Central memory CD4-positive, alpha-beta T cell (primary cell): Measurements from ENCODE around the gene CYP4F8.
"Not testable (repeated sequence)": the region's sequence is repeated elsewhere in the genome, so short reads cannot be mapped to it uniquely, and the experiment has no call there.

ENCODE experiments used
- DNase-seq: peaks from one replicate; pipeline ENCODE4 v3.0.0; 2022
- total RNA-seq, 3 experiments: gene quantifications; one replicate each; lab custom pipeline; 2026; lab: John Stamatoyannopoulos, UW

Gene CYP4F8
- total RNA-seq = 0 reads per million in 3 experiments

DNA sequence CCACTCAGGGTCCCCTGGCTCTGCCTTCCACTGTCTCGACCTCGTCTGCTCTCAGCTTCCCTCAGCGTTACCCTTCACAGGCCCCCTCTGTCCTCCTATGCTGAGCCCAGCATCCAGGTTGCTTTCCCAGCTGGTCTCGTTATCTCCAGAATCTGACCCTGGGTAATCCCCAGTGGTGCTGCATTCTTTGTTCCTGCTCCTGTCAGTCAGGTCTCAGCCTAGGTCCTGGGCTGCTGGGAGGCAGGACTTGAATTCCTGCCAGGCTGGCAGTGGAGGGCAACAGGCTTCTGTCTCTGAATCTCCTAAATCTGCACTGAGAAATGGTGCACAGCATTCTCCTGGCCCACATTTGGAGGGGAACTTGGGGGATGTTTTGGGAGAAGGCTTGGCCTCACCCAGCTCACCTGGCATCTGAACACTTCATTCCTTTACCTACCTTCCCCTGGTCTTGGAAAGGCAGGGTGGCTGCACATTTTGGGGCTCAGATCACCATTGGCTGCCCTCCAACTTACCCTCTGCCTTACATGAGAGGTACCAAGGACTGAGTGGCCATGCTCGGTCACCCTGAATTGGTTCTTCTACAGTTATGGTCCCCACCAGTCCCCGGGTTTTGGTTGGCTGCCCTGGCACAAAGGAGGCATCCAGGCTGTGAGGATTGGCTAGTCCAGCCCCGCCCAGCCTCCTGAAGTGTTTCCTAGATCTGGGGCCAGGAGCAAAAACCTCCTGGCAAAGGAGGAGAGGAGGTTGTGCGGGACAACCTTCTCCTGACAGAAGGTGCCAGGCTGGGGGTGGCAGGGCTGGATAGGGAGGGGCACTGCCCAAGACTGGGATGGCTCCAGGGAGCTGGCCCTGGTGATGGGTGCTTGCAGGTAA is at the start of gene CYP4F8:
Gene CYP4F8, plus strand, starts transcription at position 712 of the 873 bp plus-strand sequence. CDS start 399 bp downstream, outside the sequence.
- no peak for DNase-seq

DNA sequence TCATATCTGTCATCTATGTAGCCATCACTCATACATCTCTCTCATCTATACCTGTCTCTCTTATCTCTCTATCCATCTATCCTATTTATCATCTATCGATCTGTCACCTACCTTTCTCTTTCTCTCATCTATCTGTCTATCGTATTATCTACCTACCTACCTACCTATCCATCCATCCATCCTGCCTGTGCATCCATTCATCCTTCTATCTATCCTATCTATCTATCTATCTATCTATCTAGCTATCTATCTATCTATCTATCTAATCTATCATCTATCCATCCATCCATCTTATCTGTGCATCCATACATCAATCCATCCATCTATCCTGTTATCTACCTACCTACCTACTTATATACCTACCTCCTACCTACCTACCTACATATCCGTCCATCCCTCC is 44.6 kb upstream of the CYP4F8 start:
- no peak for DNase-seq

- DNase-seq = no peak
Observed at GRCh38 chr19:15575406-15575805, 39.6 kb upstream of the CYP4F8 start.

- no peak for DNase-seq
Observed at GRCh38 chr19:15576526-15577156, 38.4 kb upstream of the CYP4F8 start.

GRCh38 chr19:15577184-15577771 is 37.7 kb upstream of the CYP4F8 start:
- no peak for DNase-seq

DNA sequence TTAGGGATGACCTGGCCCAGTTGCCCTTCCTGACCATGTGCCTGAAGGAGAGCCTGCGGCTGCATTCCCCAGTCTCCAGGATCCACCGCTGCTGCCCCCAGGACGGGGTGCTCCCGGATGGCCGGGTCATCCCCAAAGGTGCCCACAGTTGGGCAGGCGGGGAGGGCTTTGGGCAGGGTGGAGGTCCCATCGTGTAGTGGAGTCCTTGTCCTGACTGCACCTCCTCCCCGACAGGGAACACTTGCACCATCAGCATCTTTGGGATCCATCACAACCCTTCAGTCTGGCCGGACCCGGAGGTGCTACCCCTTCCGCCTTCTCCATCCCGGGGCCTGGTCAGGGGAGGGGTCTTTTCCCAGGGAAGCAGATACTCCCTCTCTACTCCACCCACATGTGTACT is 31.7 kb upstream of the CYP4F8 start:
- DNase-seq = no peak

GRCh38 chr19:15584095-15584494 is 30.9 kb upstream of the CYP4F8 start:
- no peak for DNase-seq

DNA sequence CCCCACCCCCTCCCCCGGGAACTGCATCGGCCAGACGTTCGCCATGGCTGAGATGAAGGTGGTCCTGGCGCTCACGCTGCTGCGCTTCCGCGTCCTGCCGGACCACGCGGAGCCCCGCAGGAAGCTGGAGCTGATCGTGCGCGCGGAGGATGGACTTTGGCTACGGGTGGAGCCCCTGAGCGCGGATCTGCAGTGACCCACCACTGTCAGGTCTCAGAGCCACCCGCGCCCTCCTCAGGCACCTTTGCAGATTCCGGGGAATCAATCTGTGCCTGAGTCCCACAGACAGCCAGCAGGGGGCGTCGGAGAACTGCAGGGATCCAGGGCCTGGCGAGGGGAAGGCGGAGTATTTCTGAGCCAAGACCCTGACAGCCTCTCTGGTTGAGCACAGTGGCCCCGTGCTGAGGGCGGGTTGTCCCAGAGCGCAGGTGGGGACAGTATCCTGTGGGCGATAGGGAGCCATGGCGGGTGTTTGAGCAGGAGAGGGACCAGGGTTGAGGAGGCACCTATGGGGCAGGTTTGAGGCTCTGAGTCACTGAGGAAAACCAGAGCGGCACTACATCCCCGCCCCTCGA is 30.4 kb upstream of the CYP4F8 start:
- peak; percentile 61 for DNase-seq

- DNase-seq = no peak
Observed at GRCh38 chr19:15587663-15588062, 27.4 kb upstream of the CYP4F8 start.

- DNase-seq = no peak
Observed at GRCh38 chr19:15588265-15588664, 26.8 kb upstream of the CYP4F8 start.

- no peak for DNase-seq
Observed at GRCh38 chr19:15589760-15590451, 25.1 kb upstream of the CYP4F8 start.

GRCh38 chr19:15591796-15592195 is 23.2 kb upstream of the CYP4F8 start:
- no peak for DNase-seq

DNA sequence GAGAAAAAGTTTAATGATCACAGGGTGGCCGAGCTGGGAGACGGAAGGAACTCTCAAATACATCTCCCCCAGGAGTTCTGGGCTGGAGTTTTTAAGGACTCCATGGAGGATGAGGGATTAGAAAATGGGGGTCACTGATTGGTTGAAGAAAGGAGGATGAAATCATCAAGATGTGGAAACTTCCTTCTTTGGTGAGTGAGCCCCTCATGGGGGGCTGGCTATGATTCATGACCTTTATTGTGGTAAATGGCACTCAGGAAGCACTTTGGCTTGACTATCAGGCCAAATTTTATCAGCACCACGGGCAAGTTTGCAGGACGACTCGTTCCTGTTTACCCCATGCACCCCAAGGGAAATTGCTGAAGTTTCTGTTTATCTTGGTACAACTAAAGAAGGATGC is 22.5 kb upstream of the CYP4F8 start:
- not testable (repeated sequence) for DNase-seq

DNA sequence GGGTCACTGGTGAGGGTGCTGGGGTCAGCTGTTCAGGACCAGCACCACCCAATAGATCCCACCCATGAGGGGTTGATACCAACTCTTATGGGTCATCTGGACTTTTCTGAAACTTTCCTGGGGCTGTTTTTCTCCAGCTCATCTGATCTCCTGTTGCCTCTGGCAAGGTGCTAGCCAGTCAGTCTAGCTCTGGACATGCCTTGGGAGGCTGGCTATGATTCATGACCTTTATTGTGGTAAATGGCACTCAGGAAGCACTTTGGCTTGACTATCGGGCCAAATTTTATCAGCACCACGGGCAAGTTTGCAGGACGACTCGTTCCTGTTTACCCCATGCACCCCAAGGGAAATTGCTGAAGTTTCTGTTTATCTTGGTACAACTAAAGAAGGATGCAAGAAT is 21.3 kb upstream of the CYP4F8 start:
- not testable (repeated sequence) for DNase-seq

DNA sequence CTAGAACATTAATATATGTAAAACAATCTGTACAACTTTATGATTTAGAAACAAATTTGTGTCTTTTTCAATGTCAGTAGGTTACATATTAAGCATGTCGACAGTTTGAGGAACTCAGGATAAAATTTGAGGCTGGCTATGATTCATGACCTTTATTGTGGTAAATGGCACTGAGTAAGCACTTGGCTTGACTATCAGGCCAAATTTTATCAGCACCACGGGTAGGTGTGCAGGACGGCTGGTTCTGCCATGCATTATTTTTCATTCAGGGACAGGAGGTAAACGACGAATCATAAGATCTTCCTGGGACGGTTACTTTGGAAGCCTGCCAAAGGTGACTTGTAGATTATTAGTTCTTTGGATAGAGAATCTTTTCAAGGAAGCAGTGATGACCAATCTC is 19.9 kb upstream of the CYP4F8 start:
- DNase-seq = no peak

DNA sequence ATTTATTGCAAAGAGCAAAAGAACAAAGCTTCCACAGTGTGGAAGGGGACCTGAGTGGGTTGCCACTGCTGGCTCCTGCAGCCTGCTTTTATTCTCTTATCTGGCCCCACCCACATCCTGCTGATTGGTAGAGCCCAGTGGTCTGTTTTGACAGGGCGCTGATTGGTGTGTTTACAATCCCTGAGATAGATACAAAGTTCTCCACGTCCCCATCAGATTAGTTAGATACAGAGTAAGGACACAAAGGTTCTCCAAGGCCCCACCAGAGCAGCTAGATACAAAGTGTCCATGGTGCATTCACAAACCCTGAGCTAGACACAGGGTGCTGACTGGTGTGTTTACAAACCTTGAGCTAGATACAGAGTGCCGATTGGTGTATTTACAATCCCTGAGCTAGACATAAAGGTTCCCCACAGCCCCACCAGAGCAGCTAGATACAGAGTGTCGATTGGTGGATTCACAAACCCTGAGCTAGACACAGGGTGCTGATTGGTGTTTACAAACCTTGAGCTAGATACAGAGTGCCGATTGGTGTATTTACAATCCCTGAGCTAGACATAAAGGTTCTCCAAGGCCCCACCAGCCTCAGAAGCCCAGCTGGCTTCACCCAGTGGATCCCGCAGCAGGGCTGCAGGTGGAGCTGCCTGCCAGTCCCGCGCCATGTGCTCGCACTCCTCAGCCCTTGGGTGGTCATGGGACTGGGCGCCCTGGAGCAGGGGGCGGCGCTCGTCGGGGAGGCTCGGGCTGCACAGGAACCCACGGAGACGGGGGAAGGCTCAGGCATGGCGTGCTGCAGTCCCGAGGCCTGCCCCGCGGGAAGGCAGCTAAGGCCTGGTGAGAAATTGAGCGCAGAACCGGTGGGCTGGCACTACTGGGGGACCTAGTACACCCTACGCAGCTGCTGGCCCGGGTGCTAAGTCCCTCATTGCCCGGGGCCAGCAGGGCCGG is 6.8 kb upstream of the CYP4F8 start:
- not testable (repeated sequence) for DNase-seq

- DNase-seq = no peak
Observed at GRCh38 chr19:15609261-15609660, 5.8 kb upstream of the CYP4F8 start.

DNA sequence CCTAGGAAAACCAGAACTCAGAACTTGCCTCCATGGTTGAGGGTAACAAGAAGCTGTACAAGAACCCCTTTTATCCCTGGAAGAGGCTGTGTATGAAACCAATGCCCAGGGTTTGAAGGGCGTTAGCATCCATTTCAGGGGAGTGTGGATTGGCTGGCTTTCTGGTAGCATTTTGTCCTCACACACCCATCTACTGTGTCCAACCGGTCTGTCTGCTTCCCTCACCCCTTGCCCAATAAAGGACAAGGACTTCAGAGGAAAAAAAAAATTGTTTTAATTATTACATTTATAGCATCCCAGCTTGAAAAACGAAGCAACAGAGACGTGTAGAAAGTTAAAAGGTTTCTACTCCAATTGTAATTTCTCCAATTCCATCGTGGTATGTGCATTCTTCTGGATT is 2.7 kb upstream of the CYP4F8 start:
- DNase-seq = no peak

DNA sequence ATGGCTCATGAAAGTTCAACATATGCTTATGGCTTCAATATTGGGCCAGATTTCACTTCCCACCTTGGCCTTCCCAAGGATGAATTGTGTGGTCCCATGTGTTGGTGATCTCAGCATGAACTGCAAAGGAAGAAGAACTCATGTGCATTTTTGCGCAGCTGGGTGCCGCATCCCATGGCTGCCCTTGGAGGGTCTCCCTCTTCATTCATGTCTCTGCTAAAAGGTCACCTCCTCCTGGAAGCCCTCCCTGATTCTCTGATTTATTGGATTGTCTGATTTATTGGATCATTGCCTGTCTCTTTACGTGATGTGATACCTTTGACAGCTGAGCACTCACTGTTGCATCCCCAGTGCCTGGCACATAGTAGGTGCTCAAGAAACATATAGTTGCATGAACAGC is 1.7 kb upstream of the CYP4F8 start:
- no peak for DNase-seq

GRCh38 chr19:15615526-15615925 is 508 bp downstream of the CYP4F8 start:
- DNase-seq = no peak

DNA sequence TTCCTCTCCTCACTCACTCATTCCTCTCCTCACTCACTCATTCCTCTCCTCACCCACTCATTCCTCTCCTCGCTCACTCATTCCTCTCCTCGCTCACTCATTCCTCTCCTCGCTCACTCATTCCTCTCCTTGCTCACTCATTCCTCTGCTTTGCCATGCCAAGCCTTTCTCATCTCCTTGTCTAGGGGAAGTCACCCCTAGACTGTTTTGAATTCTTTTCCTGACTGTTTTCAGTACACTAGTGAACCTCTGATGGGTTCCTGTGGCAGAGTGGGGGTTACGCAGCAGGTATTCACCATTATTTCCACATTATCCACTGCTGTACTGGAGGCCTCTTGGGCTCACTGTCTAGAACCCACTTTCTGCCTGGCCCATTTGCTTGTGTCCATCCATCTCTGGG is 1.2 kb downstream of the CYP4F8 start:
- no peak for DNase-seq
